GM18507 (cell line): ENCODE data around the gene NACC2.
"Not testable (repeated sequence)": the region's sequence is repeated elsewhere in the genome, so short reads cannot be mapped to it uniquely, and the experiment has no call there.

Experiments used
- DNase-seq: peaks from one replicate; pipeline ENCODE4 v3.0.0; 2011; ENCODE audit warnings: low read depth; ENCODE audit not compliant: insufficient read length; ENCODE audit errors: extremely low spot score
- FAIRE-seq: peaks from 2 replicates; lab custom pipeline; 2011; peaks lifted over from hg19 to GRCh38; lab: Jason Lieb, UNC

NACC2 gene

GRCh38 chr9:136114610-136115009, 19.5 kb upstream of the NACC2 start:
- DNase-seq (no peak), FAIRE-seq (no peak)

GRCh38 chr9:136112541-136112940, 17.5 kb upstream of the NACC2 start:
- FAIRE-seq (no peak), DNase-seq (no peak)

GRCh38 chr9:136111910-136112309, 16.8 kb upstream of the NACC2 start:
- no peak for FAIRE-seq

GRCh38 chr9:136111190-136111589, 16.1 kb upstream of the NACC2 start:
- FAIRE-seq, result no peak
- no peak for DNase-seq

More at GRCh38 chr9:136111910-136112309, 16.8 kb upstream of the NACC2 start:
- no peak for DNase-seq

GRCh38 chr9:136110082-136111061, 15.3 kb upstream of the NACC2 start:
- DNase-seq (no peak), FAIRE-seq (peak; percentile 55)

- FAIRE-seq, result peak; percentile 91
Observed at GRCh38 chr9:136109351-136110081, 14.4 kb upstream of the NACC2 start.

GRCh38 chr9:136108648-136109266, 13.7 kb upstream of the NACC2 start:
- no peak for FAIRE-seq

More at GRCh38 chr9:136109351-136110081, 14.4 kb upstream of the NACC2 start:
- peak; percentile 73 for DNase-seq

GRCh38 chr9:136107953-136108647, 13.0 kb upstream of the NACC2 start:
- FAIRE-seq (no peak), DNase-seq (no peak)

More at GRCh38 chr9:136108648-136109266, 13.7 kb upstream of the NACC2 start:
- DNase-seq, result no peak

GRCh38 chr9:136107155-136107952, 12.3 kb upstream of the NACC2 start:
- FAIRE-seq, result peak; percentile 67
- no peak for DNase-seq

- FAIRE-seq (no peak), DNase-seq (no peak)
Observed at GRCh38 chr9:136105398-136106135, 10.5 kb upstream of the NACC2 start.

- DNase-seq (no peak), FAIRE-seq (no peak)
Observed at GRCh38 chr9:136104916-136105315, 9.8 kb upstream of the NACC2 start.

- no peak for FAIRE-seq
- no peak for DNase-seq
Observed at GRCh38 chr9:136104488-136104800, 9.4 kb upstream of the NACC2 start.

GRCh38 chr9:136103651-136104487, 8.8 kb upstream of the NACC2 start:
- FAIRE-seq, result no peak

GRCh38 chr9:136101615-136102074, 6.6 kb upstream of the NACC2 start:
- not testable (repeated sequence) for FAIRE-seq, DNase-seq

More at GRCh38 chr9:136103651-136104487, 8.8 kb upstream of the NACC2 start:
- DNase-seq, result no peak

- DNase-seq (no peak), FAIRE-seq (no peak)
Observed at GRCh38 chr9:136100700-136101614, 5.9 kb upstream of the NACC2 start.

GRCh38 chr9:136099542-136099941, 4.5 kb upstream of the NACC2 start:
- FAIRE-seq (no peak), DNase-seq (no peak)
